Neural crest cell (in vitro differentiated cells): Measurements from ENCODE around the gene PPHLN1. TPM values are rescaled to one million over a fixed set of nuclear protein-coding genes. Genes with fewer than 3 reads are reported as not detected.
"Not testable (repeated sequence)": the region's sequence is repeated elsewhere in the genome, so short reads cannot be mapped to it uniquely, and the experiment has no call there.

Experiments
- DNase-seq: peaks from one replicate; pipeline ENCODE4 v3.0.0; 2021; ENCODE audit warnings: low read depth, mixed read lengths, low spot score
- H3K27ac Mint-ChIP-seq: one replicate; pipeline ENCODE4 v1.8.0; 2021; ENCODE audit warnings: mild to moderate bottlenecking, mixed read lengths; ENCODE audit not compliant: unreplicated experiment
- H3K27me3 Mint-ChIP-seq: 2 replicates; pipeline ENCODE4 v1.8.0; 2021; ENCODE audit warnings: low read depth, mild to moderate bottlenecking, mixed read lengths
- H3K36me3 Mint-ChIP-seq: 2 replicates; pipeline ENCODE4 v1.8.0; 2021; ENCODE audit warnings: low read depth, mild to moderate bottlenecking, mixed read lengths
- H3K4me1 Mint-ChIP-seq: 2 replicates; pipeline ENCODE4 v1.8.0; 2021; ENCODE audit warnings: mixed read lengths
- H3K4me3 Mint-ChIP-seq: one replicate; pipeline ENCODE4 v1.8.0; 2021; ENCODE audit warnings: mild to moderate bottlenecking, mixed read lengths
- H3K9me3 Mint-ChIP-seq: 2 replicates; pipeline ENCODE4 v1.8.0; 2021; ENCODE audit warnings: mixed read lengths
- total RNA-seq: library from RNA; stranded (reverse); gene quantifications from 2 replicates; pipeline ENCODE4 v1.2.1, GENCODE V29; 2021
- TF ChIP-seq, protein P1 (sequence below): fragments of 200-600 bp; sonication (generic); conservative IDR thresholded peaks from 2 replicates; pipeline ENCODE4 v1.5.0; 2021; ENCODE audit warnings: antibody characterized with exemption, mild to moderate bottlenecking

The PPHLN1 gene
- total RNA-seq, 1 donor from 2014 or later = 57.9 TPM

GRCh38 chr12:42346403-42347002, 20.5 kb downstream of the PPHLN1 start:
- no peaks in the 10 kb centered on the region for H3K27me3 Mint-ChIP-seq
- no peaks in the 10 kb centered on the region for H3K9me3 Mint-ChIP-seq
- no peak for DNase-seq
- TF ChIP-seq, protein P1, sequence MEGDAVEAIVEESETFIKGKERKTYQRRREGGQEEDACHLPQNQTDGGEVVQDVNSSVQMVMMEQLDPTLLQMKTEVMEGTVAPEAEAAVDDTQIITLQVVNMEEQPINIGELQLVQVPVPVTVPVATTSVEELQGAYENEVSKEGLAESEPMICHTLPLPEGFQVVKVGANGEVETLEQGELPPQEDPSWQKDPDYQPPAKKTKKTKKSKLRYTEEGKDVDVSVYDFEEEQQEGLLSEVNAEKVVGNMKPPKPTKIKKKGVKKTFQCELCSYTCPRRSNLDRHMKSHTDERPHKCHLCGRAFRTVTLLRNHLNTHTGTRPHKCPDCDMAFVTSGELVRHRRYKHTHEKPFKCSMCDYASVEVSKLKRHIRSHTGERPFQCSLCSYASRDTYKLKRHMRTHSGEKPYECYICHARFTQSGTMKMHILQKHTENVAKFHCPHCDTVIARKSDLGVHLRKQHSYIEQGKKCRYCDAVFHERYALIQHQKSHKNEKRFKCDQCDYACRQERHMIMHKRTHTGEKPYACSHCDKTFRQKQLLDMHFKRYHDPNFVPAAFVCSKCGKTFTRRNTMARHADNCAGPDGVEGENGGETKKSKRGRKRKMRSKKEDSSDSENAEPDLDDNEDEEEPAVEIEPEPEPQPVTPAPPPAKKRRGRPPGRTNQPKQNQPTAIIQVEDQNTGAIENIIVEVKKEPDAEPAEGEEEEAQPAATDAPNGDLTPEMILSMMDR = no peak
- H3K4me1 Mint-ChIP-seq = peaks cover 5% of the 10 kb centered on the region
- H3K27ac Mint-ChIP-seq = no peak overlapping the region
- no peak overlapping the region for H3K4me3 Mint-ChIP-seq
- peaks cover 11% of the 10 kb centered on the region for H3K36me3 Mint-ChIP-seq

DNA sequence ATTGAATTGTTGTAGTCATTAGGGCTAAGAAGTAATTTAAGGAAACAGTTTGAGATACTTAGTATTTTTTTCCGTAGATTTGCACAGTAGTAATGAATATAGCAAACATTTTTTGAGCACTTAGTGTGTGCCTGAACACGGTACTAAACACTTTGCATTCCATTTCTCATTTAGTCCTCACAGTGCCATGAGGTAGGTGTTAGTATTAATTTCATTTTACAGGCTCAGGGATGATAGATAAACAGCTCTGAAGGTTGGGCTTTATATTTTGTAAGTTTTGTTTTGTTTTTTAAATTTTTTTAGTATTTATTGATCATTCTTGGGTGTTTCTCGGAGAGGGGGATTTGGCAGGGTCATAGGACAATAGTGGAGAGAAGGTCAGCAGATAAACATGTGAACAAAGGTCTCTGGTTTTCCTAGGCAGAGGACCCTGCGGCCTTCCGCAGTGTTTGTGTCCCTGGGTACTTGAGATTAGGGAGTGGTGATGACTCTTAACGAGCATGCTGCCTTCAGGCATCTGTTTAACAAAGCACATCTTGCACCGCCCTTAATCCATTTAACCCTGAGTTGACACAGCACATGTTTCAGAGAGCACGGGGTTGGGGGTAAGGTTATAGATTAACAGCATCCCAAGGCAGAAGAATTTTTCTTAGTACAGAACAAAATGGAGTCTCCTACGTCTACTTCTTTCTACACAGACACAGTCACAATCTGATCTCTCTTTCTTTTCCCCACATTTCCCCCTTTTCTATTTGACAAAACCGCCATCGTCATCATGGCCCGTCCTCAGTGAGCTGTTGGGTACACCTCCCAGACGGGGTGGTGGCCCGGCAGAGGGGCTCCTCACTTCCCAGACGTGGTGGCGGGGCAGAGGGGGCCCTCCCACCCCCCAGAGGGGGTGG, 23.4 kb downstream of the PPHLN1 start:
- peaks cover 16% of the 10 kb centered on the region for H3K36me3 Mint-ChIP-seq
- not testable (repeated sequence) for H3K4me1 Mint-ChIP-seq, H3K27ac Mint-ChIP-seq, H3K4me3 Mint-ChIP-seq, H3K9me3 Mint-ChIP-seq, DNase-seq, H3K27me3 Mint-ChIP-seq

GRCh38 chr12:42350021-42350407, 24.0 kb downstream of the PPHLN1 start:
- not testable (repeated sequence) for H3K27me3 Mint-ChIP-seq, H3K4me1 Mint-ChIP-seq, H3K9me3 Mint-ChIP-seq, DNase-seq, H3K27ac Mint-ChIP-seq, H3K4me3 Mint-ChIP-seq
- peaks cover 16% of the 10 kb centered on the region for H3K36me3 Mint-ChIP-seq

DNA sequence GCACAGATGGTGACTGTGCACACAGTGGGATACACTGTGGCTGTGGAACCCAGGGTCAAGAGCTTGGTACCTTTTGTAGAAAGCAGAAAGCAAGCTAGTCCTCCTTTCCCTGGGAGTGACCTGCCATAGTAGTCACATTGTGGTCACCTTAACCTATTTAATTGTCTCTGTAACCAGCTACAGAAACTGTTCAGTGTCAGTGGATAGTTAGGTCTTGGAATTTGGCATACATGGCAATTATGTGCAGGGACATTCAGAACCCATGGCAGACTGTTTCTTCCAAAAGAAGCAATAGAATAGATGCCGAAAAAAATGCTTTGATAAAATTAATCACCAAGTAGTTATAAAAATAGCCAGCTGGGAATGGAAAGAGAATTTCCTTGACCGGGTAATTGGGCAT, 30.4 kb downstream of the PPHLN1 start:
- H3K4me1 Mint-ChIP-seq = no peaks in the 10 kb centered on the region
- TF ChIP-seq, protein P1 = no peak
- no peaks in the 10 kb centered on the region for H3K27me3 Mint-ChIP-seq
- no peak for DNase-seq
- H3K9me3 Mint-ChIP-seq = no peaks in the 10 kb centered on the region
- no peak overlapping the region for H3K4me3 Mint-ChIP-seq
- no peak overlapping the region for H3K27ac Mint-ChIP-seq
- peaks cover 12% of the 10 kb centered on the region for H3K36me3 Mint-ChIP-seq

DNA sequence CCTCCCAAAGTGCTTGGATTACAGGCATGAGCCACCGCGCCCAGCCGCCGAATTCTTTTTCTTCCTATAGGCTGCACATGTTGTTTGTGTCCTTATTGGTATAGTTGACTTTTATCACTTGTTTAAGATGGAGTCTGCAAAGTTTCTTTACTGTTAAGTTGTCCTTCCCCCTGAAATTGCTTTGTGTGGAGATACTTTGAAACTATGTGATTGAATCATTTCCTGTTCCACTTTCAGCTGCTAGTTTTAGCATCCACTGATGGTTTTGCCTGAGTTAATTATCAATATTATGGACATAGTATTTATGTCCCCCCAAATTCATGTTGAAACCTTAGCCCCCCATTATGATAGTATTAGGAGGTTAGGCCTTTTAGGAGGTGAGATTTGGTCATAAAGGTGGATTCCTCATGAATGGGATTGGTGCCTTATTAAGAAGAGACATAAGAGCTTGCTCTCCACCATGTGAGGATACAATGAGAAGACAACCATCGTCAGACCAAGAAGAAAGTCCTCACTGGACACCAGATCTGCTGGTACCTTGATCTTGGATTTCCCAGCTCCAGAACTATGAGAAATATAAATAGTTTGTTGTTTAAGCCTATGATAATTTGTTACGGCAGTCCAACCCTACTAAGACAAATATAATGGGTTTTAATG, 34.9 kb downstream of the PPHLN1 start:
- no peaks in the 10 kb centered on the region for H3K27me3 Mint-ChIP-seq
- TF ChIP-seq, protein P1 = no peak
- H3K36me3 Mint-ChIP-seq = peaks cover 9% of the 10 kb centered on the region
- H3K4me3 Mint-ChIP-seq = no peak overlapping the region
- no peaks in the 10 kb centered on the region for H3K4me1 Mint-ChIP-seq
- DNase-seq = no peak
- H3K27ac Mint-ChIP-seq = no peak overlapping the region
- H3K9me3 Mint-ChIP-seq = no peaks in the 10 kb centered on the region

GRCh38 chr12:42361909-42362646, 36.1 kb downstream of the PPHLN1 start:
- Mint-ChIP-seq H3K9me3 (no peaks in the 10 kb centered on the region), H3K27me3 (no peaks in the 10 kb centered on the region), H3K4me1 (no peaks in the 10 kb centered on the region), H3K36me3 (peaks cover 9% of the 10 kb centered on the region), H3K27ac (no peak overlapping the region), H3K4me3 (no peak overlapping the region)
- no peak for DNase-seq
- TF ChIP-seq, protein P1 = no peak
